ENCODE measurements around the gene ATAT1. TPM values are rescaled to one million over a fixed set of nuclear protein-coding genes. Genes with fewer than 3 reads are reported as not detected.

Gene ATAT1
- total and polyA plus RNA-seq, 2 of the 13 experiments (the other 11 are each of a cell fraction or from before 2014, with no cell fraction given), result 9.2 to 23.6 TPM

- peak; percentile 91 for TF ChIP-seq ZFP90 (CRISPR knock-in tag; IDR thresholded peaks at IDR 0.05; ENCODE audit: borderline replicate concordance)
- TF ChIP-seq DDIT3 (CRISPR knock-in tag; IDR thresholded peaks at IDR 0.05), result no peak
- TF ChIP-seq ZBTB8A (CRISPR knock-in tag; IDR thresholded peaks at IDR 0.05; ENCODE audit: borderline replicate concordance, low read depth), result no peak
- TF ChIP-seq ELF4 (CRISPR knock-in tag; IDR thresholded peaks at IDR 0.05; ENCODE audit: borderline replicate concordance), result peak; percentile 78; the same call in 1 of the 2 replicates
- peak; percentile 96 for TF ChIP-seq PAX8 (CRISPR knock-in tag; IDR thresholded peaks at IDR 0.05; ENCODE audit: borderline replicate concordance)
- peak; percentile 90 for TF ChIP-seq ZNF501 (CRISPR knock-in tag; IDR thresholded peaks at IDR 0.05)
- TF ChIP-seq DMAP1 (CRISPR knock-in tag; IDR thresholded peaks at IDR 0.05), result peak; percentile 78
- TF ChIP-seq ZKSCAN1 (IDR thresholded peaks at IDR 0.05; ENCODE audit: low read length), result no peak
- TF ChIP-seq PRMT3 (CRISPR knock-in tag; IDR thresholded peaks at IDR 0.05; ENCODE audit: borderline replicate concordance, low read depth), result no peak
- peak; percentile 64; the same call in 1 of the 2 replicates for TF ChIP-seq EED (CRISPR knock-in tag; IDR thresholded peaks at IDR 0.05)
- TF ChIP-seq LBX2 (CRISPR knock-in tag; IDR thresholded peaks at IDR 0.05; ENCODE audit: borderline replicate concordance), result no peak
- TF ChIP-seq ZBTB26 (CRISPR knock-in tag; IDR thresholded peaks at IDR 0.05; ENCODE audit: borderline replicate concordance), result no peak
- TF ChIP-seq POGK (CRISPR knock-in tag; conservative IDR thresholded peaks at IDR 0.05), result peak; percentile 88
- no peak for TF ChIP-seq ZBTB3 (CRISPR knock-in tag; IDR thresholded peaks at IDR 0.05; ENCODE audit: borderline replicate concordance, low read depth)
- peak; percentile 85 for TF ChIP-seq HOXA5 (CRISPR knock-in tag; IDR thresholded peaks at IDR 0.05)
- TF ChIP-seq ZHX2 (IDR thresholded peaks at IDR 0.05; ENCODE audit: low read depth), result peak; percentile 47; the same call in 1 of the 2 replicates
- TF ChIP-seq ZHX2 (CRISPR knock-in tag; IDR thresholded peaks at IDR 0.05; ENCODE audit: borderline replicate concordance), result no peak
- no peak for TF ChIP-seq ZSCAN12 (CRISPR knock-in tag; IDR thresholded peaks at IDR 0.05)
- no peak for TF ChIP-seq KDM6A (CRISPR knock-in tag; IDR thresholded peaks at IDR 0.05; ENCODE audit: low read depth)
Measured at GRCh38 chr6:30626484-30627366, at the start of gene ATAT1 (continued).
